Esophagus muscularis mucosa (tissue), 4 donors: ENCODE data around the gene SAXO2. TPM values are rescaled to one million over a fixed set of nuclear protein-coding genes. Genes with fewer than 3 reads are reported as not detected.
A peak's percentile ranks its signal among the peaks of the same experiment; 100 is the strongest.
"Not testable (repeated sequence)": the region's sequence is repeated elsewhere in the genome, so short reads cannot be mapped to it uniquely, and the experiment has no call there.

Experiments
- DNase-seq: peaks from one replicate; pipeline ENCODE4 v3.0.0-alpha.2; 2017; ENCODE audit errors: extremely low spot score
- H3K27ac ChIP-seq, 4 donors: fragments of 200-600 bp; sonication (generic); replicated peaks in 1 of 4; 1 replicate in 3 of 4; 2 replicates in 1 of 4; pipeline ENCODE4 v1.5.1; 2016 to 2019; ENCODE audit warnings: mild to moderate bottlenecking in 1 of 4
- H3K27me3 ChIP-seq, 4 donors: fragments of 200-600 bp; sonication (generic); one replicate each; pipeline versions ENCODE4 v1.5.1 to v1.6.0; 2016 to 2019
- H3K36me3 ChIP-seq, 4 donors: fragments of 200-600 bp; sonication (generic); one replicate each; pipeline ENCODE4 v1.5.1; 2016 to 2019
- H3K4me1 ChIP-seq, 4 donors: fragments of 200-600 bp; sonication (generic); one replicate each; pipeline ENCODE4 v1.5.1; 2016 to 2019
- H3K4me3 ChIP-seq, 4 donors: fragments of 200-600 bp; sonication (generic); 1 replicate in 2 of 4; 2 replicates in 2 of 4; pipeline ENCODE4 v1.5.1; 2016 to 2019; ENCODE audit warnings: mild to moderate bottlenecking in 4 of 4, moderate library complexity in 1 of 4
- H3K9me3 ChIP-seq, 4 donors: fragments of 200-600 bp; sonication (generic); 1 replicate in 3 of 4; 2 replicates in 1 of 4; pipeline ENCODE4 v1.5.1; 2016 to 2019
- EP300 ChIP-seq: sonication (generic); formaldehyde crosslinking; IDR thresholded peaks from one replicate; pipeline ENCODE4 v1.6.1; 2017; ENCODE audit warnings: antibody characterized with exemption
- POLR2A ChIP-seq: fragments of 450-650 bp; IDR thresholded peaks from one replicate; pipeline ENCODE4 v1.6.1; 2017; ENCODE audit warnings: antibody characterized with exemption, moderate library complexity, mild to moderate bottlenecking, low read depth
- POLR2AphosphoS5 ChIP-seq, 2 donors: sonication (generic); formaldehyde crosslinking; IDR thresholded peaks; one replicate each; pipeline ENCODE4 v1.6.1; 2017; ENCODE audit warnings: antibody characterized with exemption in 2 of 2
- WGBS: methylation state at CpG from one replicate; pipeline ENCODE4 v1.1.5; 2018; 5-methylcytosine and 5-hydroxymethylcytosine counted together
- intact Hi-C: fragments of 100-400 bp; cut with DNase I; formaldehyde crosslinking; loops from one replicate; pipeline ENCODE4 v1.15.1; 2023
- total RNA-seq, 4 donors: library from RNA; depleted of rRNA; stranded (reverse); fragments of >200 nt; gene quantifications; one replicate each; pipeline versions ENCODE4 v1.1.0 to v1.2.1, GENCODE V29; 2016
- TF ChIP-seq, protein P1 (sequence below), 3 experiments: fragments of 200-600 bp in 2 of 3; fragments of 450-650 bp in 1 of 3; sonication (generic) in 2 of 3; IDR thresholded peaks; one replicate each; pipeline ENCODE4 v1.5.1; 2017 to 2019; ENCODE audit warnings: antibody characterized with exemption in 3 of 3, mild to moderate bottlenecking in 2 of 3, moderate library complexity in 1 of 3

Gene SAXO2
- total RNA-seq, 4 donors from 2014 or later: 0.39 to 1.7 (median 1.3) TPM; not detected in 1

DNA sequence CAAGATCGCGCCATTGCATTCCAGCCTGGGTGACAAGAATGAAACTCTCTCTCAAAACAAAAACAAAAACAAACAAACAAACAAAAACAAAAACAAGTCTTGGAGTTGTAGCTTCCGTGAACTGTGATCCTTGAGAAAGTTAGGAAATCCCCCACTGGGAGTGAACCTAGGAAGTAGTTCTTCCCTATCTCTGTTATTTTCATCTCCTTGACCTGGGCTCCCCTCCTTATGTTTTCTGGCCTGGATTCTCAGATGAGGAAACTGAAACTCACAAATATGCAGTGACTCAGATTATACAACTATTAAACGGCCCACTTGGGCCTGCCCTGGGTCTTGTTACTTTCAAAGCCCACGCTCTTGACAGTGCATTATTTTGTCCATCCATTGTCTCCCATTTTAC lies 29.7 kb downstream of the SAXO2 start:
- intact Hi-C loops: no loop called here
- 91% methylated on average over 5 of the region's 5 CpGs for WGBS
- Histone ChIP-seq H3K9me3 (no peaks in the 10 kb centered on the region), H3K36me3 (no peaks in the 10 kb centered on the region), H3K27ac (no peak overlapping the region), H3K27me3 (no peaks in the 10 kb centered on the region), H3K4me1 (no peaks in the 10 kb centered on the region), H3K4me3 (no peak overlapping the region)
- peak; percentile 21 for DNase-seq
- TF ChIP-seq EP300 (no peak), POLR2A (no peak), POLR2AphosphoS5 (IDR thresholded peaks at IDR 0.05) (no peak)
- TF ChIP-seq, protein P1, sequence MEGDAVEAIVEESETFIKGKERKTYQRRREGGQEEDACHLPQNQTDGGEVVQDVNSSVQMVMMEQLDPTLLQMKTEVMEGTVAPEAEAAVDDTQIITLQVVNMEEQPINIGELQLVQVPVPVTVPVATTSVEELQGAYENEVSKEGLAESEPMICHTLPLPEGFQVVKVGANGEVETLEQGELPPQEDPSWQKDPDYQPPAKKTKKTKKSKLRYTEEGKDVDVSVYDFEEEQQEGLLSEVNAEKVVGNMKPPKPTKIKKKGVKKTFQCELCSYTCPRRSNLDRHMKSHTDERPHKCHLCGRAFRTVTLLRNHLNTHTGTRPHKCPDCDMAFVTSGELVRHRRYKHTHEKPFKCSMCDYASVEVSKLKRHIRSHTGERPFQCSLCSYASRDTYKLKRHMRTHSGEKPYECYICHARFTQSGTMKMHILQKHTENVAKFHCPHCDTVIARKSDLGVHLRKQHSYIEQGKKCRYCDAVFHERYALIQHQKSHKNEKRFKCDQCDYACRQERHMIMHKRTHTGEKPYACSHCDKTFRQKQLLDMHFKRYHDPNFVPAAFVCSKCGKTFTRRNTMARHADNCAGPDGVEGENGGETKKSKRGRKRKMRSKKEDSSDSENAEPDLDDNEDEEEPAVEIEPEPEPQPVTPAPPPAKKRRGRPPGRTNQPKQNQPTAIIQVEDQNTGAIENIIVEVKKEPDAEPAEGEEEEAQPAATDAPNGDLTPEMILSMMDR (IDR thresholded peaks at IDR 0.05): no peak

DNA sequence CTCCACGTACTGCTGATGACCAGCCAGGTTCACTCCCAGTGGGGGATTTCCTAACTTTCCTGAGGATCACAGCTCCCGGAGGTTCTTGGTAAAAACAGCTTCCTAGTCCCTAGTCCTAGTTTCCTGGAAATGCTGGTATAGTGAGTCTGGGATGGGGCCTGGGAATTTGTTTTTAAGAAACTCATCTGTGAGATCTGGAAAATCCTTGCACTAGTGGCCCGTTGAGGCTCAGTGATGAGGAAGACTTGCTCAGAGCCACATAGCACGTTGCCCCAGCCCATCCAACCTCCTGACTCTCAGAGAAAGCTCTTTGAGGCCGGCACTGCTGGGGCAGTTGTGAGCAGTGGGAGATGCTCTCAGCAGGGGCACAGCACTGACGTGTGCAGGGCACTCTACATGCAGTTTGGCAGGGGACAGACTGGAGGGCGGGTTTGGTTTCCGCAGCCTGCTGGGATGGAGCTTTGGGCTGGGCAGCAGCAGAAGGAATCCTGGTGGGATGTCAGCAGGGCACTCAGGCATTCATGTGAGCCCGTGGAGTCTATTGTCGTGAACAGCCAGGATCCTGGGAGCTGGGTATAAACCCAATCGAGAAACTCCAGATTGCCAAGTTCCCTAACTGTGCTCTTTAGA lies 31.6 kb downstream of the SAXO2 start:
- peak; percentile 78 for DNase-seq
- 56% methylated on average over 9 of the region's 11 CpGs for WGBS
- TF ChIP-seq EP300: no peak
- no peak for TF ChIP-seq POLR2A
- no peak for TF ChIP-seq POLR2AphosphoS5 (IDR thresholded peaks at IDR 0.05)
- Histone ChIP-seq H3K27me3 (peaks cover 0 to 13% (median 0%) of the 10 kb centered on the region in 4 donors), H3K27ac (no peak overlapping the region), H3K4me3 (no peak overlapping the region), H3K4me1 (peaks cover 0 to 4% (median 0%) of the 10 kb centered on the region in 4 donors), H3K36me3 (no peaks in the 10 kb centered on the region), H3K9me3 (no peaks in the 10 kb centered on the region)
- intact Hi-C loops: no loop called here

DNA sequence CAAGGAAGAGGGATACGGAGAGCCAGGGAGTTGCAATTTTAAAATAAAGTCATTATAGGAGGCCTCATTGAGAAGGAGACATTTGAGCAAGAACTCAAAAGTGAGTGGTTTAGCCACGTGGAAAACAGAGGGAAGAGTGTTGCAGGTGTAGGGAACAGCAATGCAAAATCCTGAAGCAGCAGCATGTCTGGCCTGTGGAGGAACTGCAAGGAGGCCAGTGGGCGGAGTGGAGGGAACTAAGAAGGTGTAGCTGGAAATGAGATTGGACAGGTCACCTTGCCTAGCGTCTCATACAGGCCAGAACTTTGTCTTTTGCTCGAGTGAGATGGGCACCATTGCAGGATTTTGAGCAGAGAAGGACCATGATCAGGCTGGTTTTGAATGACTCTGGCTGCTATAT lies 34.9 kb downstream of the SAXO2 start:
- 93% methylated on average over 5 of the region's 5 CpGs for WGBS
- peaks cover 0 to 4% (median 0%) of the 10 kb centered on the region in 4 donors for H3K4me1 ChIP-seq
- peaks cover 0 to 13% (median 0%) of the 10 kb centered on the region in 4 donors for H3K27me3 ChIP-seq
- no peak overlapping the region for H3K27ac ChIP-seq
- intact Hi-C loops: no loop called here
- no peak overlapping the region for H3K4me3 ChIP-seq
- no peaks in the 10 kb centered on the region for H3K36me3 ChIP-seq
- peak; percentile 74 for DNase-seq
- H3K9me3 ChIP-seq: no peaks in the 10 kb centered on the region
- TF ChIP-seq, protein P1 (IDR thresholded peaks at IDR 0.05): no peak
- TF ChIP-seq EP300: no peak
- TF ChIP-seq POLR2A: no peak
- no peak for TF ChIP-seq POLR2AphosphoS5 (IDR thresholded peaks at IDR 0.05)

DNA sequence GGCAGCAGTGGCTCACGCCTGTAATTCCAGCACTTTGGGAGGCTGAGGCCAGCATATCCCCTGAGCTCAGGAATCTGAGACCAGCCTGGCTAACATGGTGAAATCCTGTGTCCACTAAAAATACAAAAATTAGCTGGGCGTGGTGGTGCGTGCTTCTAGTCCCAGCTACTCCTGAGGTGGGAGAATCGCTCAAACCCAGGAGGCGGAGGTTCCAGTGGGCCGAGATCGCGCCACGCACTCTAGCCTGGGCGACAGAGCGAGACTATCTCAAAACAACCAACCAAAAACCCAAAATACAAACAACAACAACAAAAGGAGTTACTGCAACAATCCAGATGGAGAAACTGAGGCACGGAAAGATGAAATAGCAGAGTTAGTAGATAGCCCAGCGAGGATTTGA lies 35.4 kb downstream of the SAXO2 start:
- Histone ChIP-seq H3K4me3 (no peak overlapping the region), H3K27me3 (peaks cover 0 to 13% (median 0%) of the 10 kb centered on the region in 4 donors), H3K4me1 (peaks cover 0 to 4% (median 0%) of the 10 kb centered on the region in 4 donors), H3K36me3 (no peaks in the 10 kb centered on the region), H3K27ac (no peak overlapping the region), H3K9me3 (no peaks in the 10 kb centered on the region)
- intact Hi-C loops: no loop called here
- peak; percentile 70 for DNase-seq
- TF ChIP-seq EP300: no peak
- TF ChIP-seq, protein P1 (IDR thresholded peaks at IDR 0.05): no peak
- no peak for TF ChIP-seq POLR2A
- TF ChIP-seq POLR2AphosphoS5 (IDR thresholded peaks at IDR 0.05): no peak
- 94% methylated on average over 13 of the region's 13 CpGs for WGBS

DNA sequence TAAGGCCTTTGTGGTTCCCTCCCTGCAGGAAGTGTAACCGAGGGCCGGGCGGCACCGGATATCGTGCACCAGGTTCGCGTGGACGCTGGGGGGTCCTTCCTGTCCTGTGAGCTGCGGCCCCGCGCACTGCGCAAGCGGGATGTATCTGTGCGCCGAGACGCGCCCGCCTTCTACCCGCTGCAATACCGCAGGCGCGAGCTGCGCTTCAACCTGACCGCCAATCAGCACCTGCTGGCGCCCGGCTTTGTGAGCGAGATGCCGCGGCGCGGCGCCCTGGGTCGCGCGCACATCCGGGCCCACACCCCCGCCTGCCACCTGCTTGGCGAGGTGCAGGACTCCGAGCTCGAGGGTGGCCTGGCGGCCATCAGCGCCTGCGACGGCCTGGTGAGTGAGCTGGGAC lies 35.9 kb downstream of the SAXO2 start:
- TF ChIP-seq EP300 (no peak), POLR2A (no peak), POLR2AphosphoS5 (IDR thresholded peaks at IDR 0.05) (no peak)
- TF ChIP-seq, protein P1 (IDR thresholded peaks at IDR 0.05): no peak
- no peaks in the 10 kb centered on the region for H3K9me3 ChIP-seq
- DNase-seq: peak; percentile 62
- intact Hi-C loops: no loop called here
- WGBS: 66% methylated on average over 4 of the region's 44 CpGs
- H3K36me3 ChIP-seq: no peaks in the 10 kb centered on the region
- H3K4me1 ChIP-seq: peaks cover 0 to 4% (median 0%) of the 10 kb centered on the region in 4 donors
- peaks cover 0 to 13% (median 0%) of the 10 kb centered on the region in 4 donors for H3K27me3 ChIP-seq
- no peak overlapping the region for H3K4me3 ChIP-seq
- no peak overlapping the region for H3K27ac ChIP-seq

DNA sequence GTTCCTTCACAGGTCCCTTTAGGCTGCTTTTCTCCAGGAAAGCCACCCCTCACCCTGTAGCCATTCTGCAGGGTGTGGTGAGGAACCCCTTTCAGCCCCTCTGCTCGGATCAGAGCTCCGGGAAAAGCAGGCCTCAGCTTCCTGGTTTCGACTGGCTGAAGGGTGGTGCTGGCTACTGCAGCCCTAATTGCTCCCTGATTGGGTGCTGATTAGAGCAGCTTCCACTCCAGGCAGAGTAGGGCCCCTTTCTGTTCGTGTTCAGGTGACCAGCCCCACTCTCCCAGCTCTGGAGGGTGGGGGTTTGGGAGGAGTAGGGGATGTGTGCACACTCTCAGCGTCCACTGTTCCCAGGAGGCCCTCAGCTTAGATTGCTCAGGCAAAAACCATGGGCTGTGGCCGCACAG lies 36.9 kb downstream of the SAXO2 start:
- H3K4me1 ChIP-seq, H3K9me3 ChIP-seq, H3K36me3 ChIP-seq, H3K4me3 ChIP-seq, H3K27ac ChIP-seq, intact Hi-C loops: not testable (repeated sequence)
- peak; percentile 86 for DNase-seq
- WGBS: 83% methylated on average over 1 of the region's 6 CpGs
- H3K27me3 ChIP-seq: peaks cover 0 to 13% (median 0%) of the 10 kb centered on the region in 4 donors

DNA sequence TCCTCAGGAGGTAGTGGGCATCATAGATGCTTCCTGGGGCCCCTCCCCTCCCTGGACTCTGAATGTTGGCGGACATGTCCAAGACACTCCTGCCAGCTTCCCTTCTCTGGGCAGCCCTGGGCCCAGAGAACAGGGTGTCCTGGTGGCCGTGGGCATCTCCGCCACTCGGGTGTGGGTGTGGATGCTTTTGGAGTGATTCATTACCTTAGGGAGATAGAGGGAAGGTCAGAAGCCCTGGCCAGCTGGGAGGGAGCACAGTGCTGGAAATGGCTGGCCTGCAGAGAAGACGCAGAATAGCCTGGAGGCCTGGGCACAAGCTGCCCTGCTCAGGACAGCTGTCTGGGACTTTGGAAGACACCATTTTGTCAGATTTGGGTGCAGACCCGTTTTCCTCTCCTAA lies 37.7 kb downstream of the SAXO2 start:
- WGBS: no CpG with 5 or more reads among the region's 6 CpGs

More for the DNA sequence above, 37.7 kb downstream of the SAXO2 start:
- peaks cover 0 to 13% (median 0%) of the 10 kb centered on the region in 4 donors for H3K27me3 ChIP-seq
- H3K27ac ChIP-seq, H3K4me3 ChIP-seq, H3K9me3 ChIP-seq, intact Hi-C loops, H3K4me1 ChIP-seq, H3K36me3 ChIP-seq, DNase-seq: not testable (repeated sequence)
